Measurements from ENCODE around the gene ALDH6A1.
"Not testable (repeated sequence)": the region's sequence is repeated elsewhere in the genome, so short reads cannot be mapped to it uniquely, and the experiment has no call there.

- not testable (repeated sequence) for TF ChIP-seq MAX (IDR thresholded peaks at IDR 0.05); KDM5A (IDR thresholded peaks at IDR 0.05; ENCODE audit: low read length); SIN3A (conservative IDR thresholded peaks at IDR 0.05 in 1 of 2, IDR thresholded peaks at IDR 0.05 in 1 of 2; ENCODE audit: low read depth in 1 of 2, low read length in 2 of 2); CEBPB (IDR thresholded peaks at IDR 0.05; ENCODE audit: low read depth, low read length); SIRT6 (IDR thresholded peaks at IDR 0.05; ENCODE audit: low read length); RFX5 (IDR thresholded peaks at IDR 0.05; ENCODE audit: borderline replicate concordance, low read depth, low read length); POLR2AphosphoS5 (IDR thresholded peaks at IDR 0.05; ENCODE audit: low read depth, low read length); POLR2A (IDR thresholded peaks at IDR 0.05; ENCODE audit: control extremely low read depth in 1 of 2, low read depth in 2 of 2, low read length in 2 of 2); CTCF (IDR thresholded peaks at IDR 0.05; ENCODE audit: control extremely low read depth in 1 of 3, insufficient read depth in 1 of 3, low read depth in 1 of 3, low read length in 3 of 3); EP300 (IDR thresholded peaks at IDR 0.05; ENCODE audit: borderline replicate concordance in 1 of 2, low read depth in 2 of 2, low read length in 2 of 2); TAF1 (IDR thresholded peaks at IDR 0.05; ENCODE audit: low read depth, low read length); ASH2L (IDR thresholded peaks at IDR 0.05; ENCODE audit: low read length); ATF2 (IDR thresholded peaks at IDR 0.05; ENCODE audit: low read length)
Observed at GRCh38 chr14:74125487-74125886, 41.2 kb upstream of the ALDH6A1 start.
